Hepatocyte (in vitro differentiated cells): Measurements from ENCODE around the gene ATXN1. TPM values are rescaled to one million over a fixed set of nuclear protein-coding genes. Genes with fewer than 3 reads are reported as not detected.
A peak's percentile ranks its signal among the peaks of the same experiment; 100 is the strongest.

Source experiments
- DNase-seq: peaks from one replicate; pipeline ENCODE4 v3.0.0-alpha.2; 2016; ENCODE audit warnings: low spot score
- H2AFZ ChIP-seq: fragments of 200-600 bp; sonication (generic); 2 replicates; pipeline ENCODE4 v1.6.0; 2016; ENCODE audit warnings: antibody characterized with exemption, mild to moderate bottlenecking
- H3K27ac ChIP-seq: fragments of 200-600 bp; sonication (generic); 2 replicates; pipeline ENCODE4 v1.5.1; 2016; ENCODE audit warnings: mild to moderate bottlenecking
- H3K27me3 ChIP-seq: fragments of 200-600 bp; sonication (generic); 2 replicates; pipeline ENCODE4 v1.6.1; 2016
- H3K36me3 ChIP-seq: fragments of 200-600 bp; sonication (generic); replicated peaks from 2 replicates; pipeline ENCODE4 v1.5.1; 2016; ENCODE audit warnings: low read depth; ENCODE audit not compliant: insufficient read depth
- H3K4me1 ChIP-seq: fragments of 200-600 bp; sonication (generic); 2 replicates; pipeline ENCODE4 v1.5.1; 2016; ENCODE audit warnings: mild to moderate bottlenecking, moderate library complexity; ENCODE audit not compliant: insufficient read depth
- H3K4me2 ChIP-seq: fragments of 200-600 bp; sonication (generic); 2 replicates; pipeline ENCODE4 v1.6.0; 2016
- H3K4me3 ChIP-seq: fragments of 200-600 bp; sonication (generic); 2 replicates; pipeline ENCODE4 v1.5.1; 2016; ENCODE audit warnings: mild to moderate bottlenecking
- H3K79me2 ChIP-seq: fragments of 200-600 bp; sonication (generic); 2 replicates; pipeline ENCODE4 v1.6.0; 2017; ENCODE audit warnings: mild to moderate bottlenecking
- H3K9me2 ChIP-seq: fragments of 200-600 bp; sonication (generic); replicated peaks from 2 replicates; pipeline ENCODE4 v1.6.0; 2017; ENCODE audit warnings: mild to moderate bottlenecking; ENCODE audit not compliant: insufficient read depth
- H3K9me3 ChIP-seq: fragments of 200-600 bp; sonication (generic); 2 replicates; pipeline ENCODE4 v1.5.1; 2016; ENCODE audit warnings: low read depth, mild to moderate bottlenecking
- H4K20me1 ChIP-seq: fragments of 200-600 bp; sonication (generic); 2 replicates; pipeline ENCODE4 v1.6.0; 2016; ENCODE audit warnings: mild to moderate bottlenecking; ENCODE audit not compliant: insufficient read depth, poor library complexity, severe bottlenecking
- CTCF ChIP-seq: fragments of 200-600 bp; sonication (generic); IDR thresholded peaks from 2 replicates; pipeline ENCODE4 v1.5.1; 2016; ENCODE audit warnings: antibody characterized with exemption, mild to moderate bottlenecking; ENCODE audit not compliant: poor library complexity
- EZH2 ChIP-seq: fragments of 200-600 bp; sonication (generic); IDR thresholded peaks from 2 replicates; pipeline ENCODE4 v1.6.1; 2016; ENCODE audit warnings: antibody characterized with exemption, mild to moderate bottlenecking, borderline replicate concordance
- EZH2phosphoT487 ChIP-seq: fragments of 200-600 bp; sonication (generic); IDR thresholded peaks from one replicate; pipeline ENCODE4 v1.6.1; 2018; ENCODE audit warnings: antibody characterized with exemption, mild to moderate bottlenecking, low read depth, moderate library complexity; ENCODE audit not compliant: unreplicated experiment, severe bottlenecking
- WGBS: methylation state at CpG from one replicate; pipeline ENCODE4 v1.1.6; 2016; ENCODE audit warnings: low lambda C conversion rate; ENCODE audit errors: missing lambda C conversion rate; 5-methylcytosine and 5-hydroxymethylcytosine counted together
- polyA plus RNA-seq: library from polyadenylated mRNA; unstranded; fragments of >200 nt; fragmentation: Nextera tagmentation; extraction: Ambion mirVana; gene quantifications from 2 replicates; pipeline ENCODE4 v1.2.1, GENCODE V29; 2016
- total RNA-seq: library from RNA; depleted of rRNA; stranded (reverse); fragments of >200 nt; gene quantifications from 2 replicates; pipeline ENCODE4 v1.2.3, GENCODE V29; 2014

Gene ATXN1
- total and polyA plus RNA-seq, 2 experiments from 2014 or later: 14.7 to 32.6 TPM

GRCh38 chr6:16807956-16808355 lies 46.7 kb upstream of the ATXN1 start:
- TF ChIP-seq EZH2phosphoT487 (no peak), CTCF (no peak), EZH2 (no peak)
- Histone ChIP-seq H3K4me1 (peaks cover 18% of the 10 kb centered on the region), H3K4me3 (no peak overlapping the region), H3K79me2 (no peaks in the 10 kb centered on the region), H4K20me1 (no peaks in the 10 kb centered on the region), H3K4me2 (no peak overlapping the region), H3K36me3 (no peaks in the 10 kb centered on the region), H3K9me2 (no peaks in the 10 kb centered on the region), H3K27me3 (no peaks in the 10 kb centered on the region), H2AFZ (no peak overlapping the region), H3K27ac (no peak overlapping the region), H3K9me3 (peaks cover 3% of the 10 kb centered on the region)
- no peak for DNase-seq
- WGBS: 84% methylated on average over 4 of the region's 6 CpGs

DNA sequence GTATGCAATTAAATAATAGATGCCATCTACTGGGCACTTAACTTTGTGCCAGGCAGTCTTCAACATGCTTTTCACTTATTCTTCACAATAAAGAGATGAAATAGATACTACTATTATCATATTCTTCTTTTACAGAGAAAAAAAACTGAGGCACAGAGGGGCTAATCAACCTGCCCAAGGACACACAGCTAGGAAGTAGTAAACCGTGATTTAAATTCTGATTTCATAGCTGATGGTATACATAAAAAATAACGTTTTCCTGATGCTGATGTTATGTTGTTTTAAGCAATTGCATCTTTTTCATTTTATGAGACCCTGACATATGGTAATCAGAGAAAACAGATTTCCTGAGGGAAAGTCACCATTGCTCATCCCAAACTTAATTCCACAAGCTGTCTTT lies 45.1 kb upstream of the ATXN1 start:
- H3K79me2 ChIP-seq: no peaks in the 10 kb centered on the region
- no peak for DNase-seq
- 73% methylated on average over 2 of the region's 2 CpGs for WGBS

DNA sequence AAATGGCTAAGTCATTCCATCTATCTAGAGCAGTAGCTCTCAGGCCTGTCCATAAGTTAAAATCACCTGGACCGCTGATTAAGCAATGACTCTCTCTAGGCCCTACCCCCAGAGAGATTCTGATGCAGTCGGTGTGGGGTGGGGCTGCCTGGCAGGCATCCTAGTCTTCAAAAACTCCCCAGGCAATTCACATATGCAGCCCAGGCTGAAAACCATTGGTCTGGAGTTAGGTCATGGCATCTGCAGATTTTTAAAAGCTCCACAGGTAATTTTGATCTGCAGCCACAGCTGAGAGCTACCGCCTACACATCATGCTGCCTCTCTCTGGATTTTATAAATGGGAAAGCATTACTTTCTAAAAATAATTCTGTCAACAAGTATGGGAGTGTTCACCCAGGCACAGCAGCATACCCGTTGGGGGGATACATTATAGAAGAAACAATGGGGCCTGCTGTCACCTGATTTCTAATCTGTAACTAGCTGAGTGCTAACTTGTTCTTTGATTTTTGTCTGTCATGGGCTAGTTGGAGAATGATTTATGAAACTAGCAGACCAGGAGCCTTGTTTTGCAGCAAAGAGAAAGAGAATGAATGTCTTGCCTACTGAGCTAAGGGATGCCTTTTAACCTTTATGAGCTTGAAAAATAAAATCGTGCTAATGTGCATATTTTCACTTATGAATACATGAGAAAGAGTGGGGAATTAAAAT lies 44.1 kb upstream of the ATXN1 start:
- no peak overlapping the region for H3K4me3 ChIP-seq
- peaks cover 3% of the 10 kb centered on the region for H3K9me3 ChIP-seq
- H3K36me3 ChIP-seq: no peaks in the 10 kb centered on the region
- H3K79me2 ChIP-seq: no peaks in the 10 kb centered on the region
- peaks cover 19% of the 10 kb centered on the region for H3K4me1 ChIP-seq
- no peak overlapping the region for H3K27ac ChIP-seq
- no peaks in the 10 kb centered on the region for H3K9me2 ChIP-seq
- TF ChIP-seq EZH2: no peak
- TF ChIP-seq CTCF: no peak
- no peak for TF ChIP-seq EZH2phosphoT487
- DNase-seq: no peak
- WGBS: 49% methylated on average over 5 of the region's 5 CpGs
- no peaks in the 10 kb centered on the region for H3K27me3 ChIP-seq
- peak overlapping the region; percentile 37 for H2AFZ ChIP-seq
- no peaks in the 10 kb centered on the region for H4K20me1 ChIP-seq
- no peak overlapping the region for H3K4me2 ChIP-seq

More for the DNA sequence above, 45.1 kb upstream of the ATXN1 start:
- no peak overlapping the region for H3K27ac ChIP-seq
- no peak overlapping the region for H2AFZ ChIP-seq
- peaks cover 3% of the 10 kb centered on the region for H3K9me3 ChIP-seq
- H3K27me3 ChIP-seq: no peaks in the 10 kb centered on the region
- H3K4me1 ChIP-seq: peaks cover 19% of the 10 kb centered on the region
- no peaks in the 10 kb centered on the region for H3K9me2 ChIP-seq
- H4K20me1 ChIP-seq: no peaks in the 10 kb centered on the region
- TF ChIP-seq CTCF (no peak), EZH2phosphoT487 (no peak), EZH2 (no peak)
- H3K36me3 ChIP-seq: no peaks in the 10 kb centered on the region
- H3K4me3 ChIP-seq: no peak overlapping the region
- H3K4me2 ChIP-seq: no peak overlapping the region
